Central memory CD4-positive, alpha-beta T cell (primary cell): ENCODE data around the gene PEX14.
"Not testable (repeated sequence)": the region's sequence is repeated elsewhere in the genome, so short reads cannot be mapped to it uniquely, and the experiment has no call there.

Experiments used
- DNase-seq: peaks from one replicate; pipeline ENCODE4 v3.0.0; 2022

The PEX14 gene

DNA sequence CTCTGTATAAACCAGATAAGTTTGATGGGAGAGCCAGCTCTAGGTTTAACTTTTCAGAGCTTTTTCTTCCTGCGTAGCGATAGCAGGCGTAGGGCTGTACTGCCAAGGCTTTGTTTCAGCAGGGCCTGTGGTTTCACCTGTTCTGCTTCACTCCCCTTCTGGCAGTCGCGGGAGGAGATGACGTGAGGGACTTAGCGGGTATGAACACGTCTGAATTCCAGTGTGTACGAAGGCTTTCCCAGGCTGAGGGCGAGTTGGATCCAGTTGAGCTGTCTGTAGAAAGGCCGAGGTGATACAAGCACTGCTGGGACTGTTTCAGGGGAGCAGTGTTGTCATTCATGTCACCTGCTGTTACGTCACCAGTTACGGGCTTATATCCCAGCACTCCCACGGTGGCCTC lies 21.2 kb downstream of the PEX14 start:
- DNase-seq, result no peak

- no peak for DNase-seq
Observed at GRCh38 chr1:10497109-10497508, 22.4 kb downstream of the PEX14 start.

DNA sequence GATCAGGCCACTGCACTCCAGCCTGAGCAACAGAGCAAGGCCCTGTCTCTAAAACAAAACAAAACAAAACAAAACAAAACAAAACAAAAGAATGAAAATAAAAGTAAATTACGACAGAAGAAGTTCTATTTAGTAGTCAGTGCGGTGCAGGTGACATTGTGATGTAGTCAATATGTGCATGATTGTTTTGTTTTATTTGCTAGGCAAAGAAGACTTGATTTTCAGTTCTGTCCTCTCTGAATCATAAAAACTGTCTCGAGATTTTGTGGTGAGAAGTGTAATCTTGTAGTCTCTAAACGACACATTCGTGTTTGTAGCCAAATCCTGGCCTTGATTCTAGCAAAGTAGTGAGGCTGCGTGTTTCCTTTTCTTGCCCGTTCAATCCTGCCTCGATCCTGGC lies 23.5 kb downstream of the PEX14 start:
- no peak for DNase-seq

- DNase-seq, result no peak
Observed at GRCh38 chr1:10502206-10502605, 27.5 kb downstream of the PEX14 start.

- DNase-seq, result no peak
Observed at GRCh38 chr1:10504249-10504648, 29.5 kb downstream of the PEX14 start.

GRCh38 chr1:10506046-10506676 lies 31.4 kb downstream of the PEX14 start:
- not testable (repeated sequence) for DNase-seq

GRCh38 chr1:10506677-10507047 lies 31.9 kb downstream of the PEX14 start:
- no peak for DNase-seq

- DNase-seq, result peak; percentile 50
Observed at GRCh38 chr1:10507111-10507879, 32.5 kb downstream of the PEX14 start.

DNA sequence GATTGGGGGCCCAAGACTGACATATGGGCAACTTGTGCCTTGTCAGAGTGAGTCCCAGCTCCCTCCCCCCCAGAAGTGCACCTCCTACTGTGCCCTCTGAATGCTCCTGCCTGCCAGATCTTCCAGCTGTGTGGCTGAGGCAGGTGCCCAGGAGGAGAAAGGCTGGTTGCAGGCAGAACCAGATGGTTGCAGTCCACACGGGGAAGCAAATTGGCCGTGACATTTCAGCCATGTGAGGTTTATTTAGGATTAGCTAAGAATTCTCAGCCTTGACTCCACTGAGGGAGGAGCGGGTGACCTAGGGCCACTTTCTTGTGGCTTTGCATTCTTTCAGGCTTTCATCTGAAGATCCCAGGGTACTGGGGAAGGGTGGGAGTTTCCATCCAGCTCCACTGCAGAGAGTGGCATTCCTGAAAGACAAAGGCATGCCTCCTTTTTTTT lies 33.8 kb downstream of the PEX14 start:
- DNase-seq, result no peak

DNA sequence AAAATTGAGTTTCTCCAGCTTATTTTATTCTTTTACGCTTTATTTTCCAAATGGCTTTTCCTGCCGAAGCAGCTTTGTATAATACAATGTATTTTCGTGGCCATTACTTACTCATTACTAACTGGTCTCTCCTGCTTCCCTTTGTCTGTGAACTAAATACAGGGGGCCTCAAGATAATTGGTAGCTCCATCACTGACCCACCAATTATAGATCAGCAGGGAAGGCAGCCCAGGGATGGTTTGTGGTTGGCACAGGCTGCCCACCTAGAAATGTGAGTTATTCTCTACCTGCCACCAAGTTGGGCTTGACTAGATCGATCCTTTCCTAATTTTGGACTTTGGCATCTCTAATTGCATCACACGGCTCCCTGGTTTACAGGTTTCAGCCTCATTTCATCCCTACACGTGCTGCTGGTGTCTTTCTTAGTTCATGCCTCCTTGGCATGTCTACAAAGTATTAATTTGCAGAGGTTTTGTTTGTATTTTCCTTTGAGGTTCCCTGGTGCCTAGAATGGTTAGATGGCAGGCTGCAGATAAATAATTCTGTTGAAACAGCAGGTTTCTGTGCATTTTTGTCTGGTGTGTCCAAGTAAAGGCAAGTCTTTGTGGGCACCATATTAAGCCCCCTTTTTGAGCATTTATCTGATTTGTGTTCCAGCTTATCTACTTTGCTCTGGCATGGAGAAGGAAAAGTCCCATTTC lies 35.2 kb downstream of the PEX14 start:
- DNase-seq, result no peak

GRCh38 chr1:10510520-10511493 lies 36.1 kb downstream of the PEX14 start:
- peak; percentile 82 for DNase-seq

- no peak for DNase-seq
Observed at GRCh38 chr1:10511494-10511885, 36.7 kb downstream of the PEX14 start.

DNA sequence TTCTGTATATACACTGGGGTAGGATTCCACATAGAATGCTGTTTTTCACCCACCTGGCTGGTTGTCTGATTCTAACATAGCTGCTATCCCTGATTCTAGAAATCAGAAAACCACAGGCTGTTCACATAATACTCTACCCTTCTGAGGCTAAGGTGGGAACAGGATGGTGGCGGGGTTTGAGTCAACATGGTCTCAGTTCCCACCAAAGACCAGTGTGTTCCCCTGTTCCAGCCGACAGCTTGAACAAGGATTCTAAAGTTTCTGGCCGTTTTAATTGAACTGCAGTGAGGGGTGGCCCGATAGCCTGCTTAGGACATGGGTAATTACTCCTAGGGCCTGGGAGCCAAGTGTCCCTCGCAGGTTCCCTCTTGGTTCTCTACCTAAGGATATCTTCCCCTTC lies 38.4 kb downstream of the PEX14 start:
- no peak for DNase-seq

DNA sequence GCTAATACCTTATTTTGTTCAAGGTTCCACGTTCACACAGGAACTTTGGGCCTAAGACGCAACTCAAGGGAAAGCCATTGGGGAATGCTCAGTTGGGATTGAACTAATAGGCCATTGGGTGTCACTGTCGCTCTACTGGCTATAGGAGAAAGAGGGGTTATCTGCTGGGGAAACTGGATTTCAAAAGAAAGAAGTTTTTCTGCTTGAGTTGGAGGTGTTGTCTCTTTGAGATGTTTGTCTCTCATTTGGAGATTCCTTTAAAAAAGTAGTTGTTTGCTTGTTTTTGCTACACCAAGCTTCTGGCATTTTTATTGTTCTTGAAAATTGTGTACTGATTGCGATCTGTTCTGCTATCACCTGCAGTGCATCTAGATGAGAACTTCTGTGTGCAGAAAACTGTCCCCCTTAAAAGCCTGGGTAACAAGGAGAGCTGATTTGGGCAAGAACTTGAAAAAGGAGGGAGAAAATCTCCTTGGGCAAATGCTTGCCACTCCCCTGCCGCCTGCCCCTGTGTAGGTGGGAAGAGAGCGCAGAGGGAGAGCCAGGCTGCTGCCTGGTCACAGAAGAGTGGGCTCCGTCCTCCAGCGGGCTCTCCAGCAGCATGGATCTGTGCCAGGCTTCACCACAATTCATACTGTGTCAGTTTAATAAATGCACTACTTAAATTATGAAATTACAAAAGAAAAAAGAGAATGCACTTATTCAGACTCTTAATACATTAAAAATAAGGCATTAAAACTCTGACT lies 39.9 kb downstream of the PEX14 start:
- DNase-seq, result no peak

DNA sequence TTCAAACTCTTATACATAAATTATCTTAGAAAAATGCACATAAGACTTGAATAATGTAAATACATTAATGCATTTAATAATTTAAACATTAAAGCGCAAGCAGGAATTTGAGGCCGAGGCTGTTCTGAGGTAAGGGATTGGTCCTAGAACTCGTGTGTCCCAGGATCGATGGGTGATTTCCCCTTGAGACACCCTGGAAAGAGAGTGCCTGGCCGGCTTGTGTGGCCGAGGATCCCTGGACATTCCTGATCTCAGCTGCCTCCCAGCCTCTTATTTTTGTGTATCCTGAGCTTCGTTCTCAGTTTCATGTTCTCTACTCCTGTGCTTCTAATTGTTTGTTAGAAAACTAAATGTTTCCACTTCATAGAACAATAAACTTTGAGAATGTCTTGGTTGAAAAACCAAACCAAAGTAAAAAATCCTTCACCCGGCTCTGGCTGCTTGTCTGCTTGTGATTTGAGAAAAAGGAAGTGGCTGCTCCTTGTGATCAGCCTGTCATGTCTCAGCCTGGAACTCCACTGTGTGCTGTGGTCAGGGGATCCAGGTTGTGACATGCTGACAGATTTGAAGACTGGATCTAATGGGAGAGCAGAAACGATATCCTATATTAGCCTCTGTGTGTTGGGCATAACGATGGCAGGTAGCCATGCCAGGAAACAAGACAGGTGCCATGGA lies 40.7 kb downstream of the PEX14 start:
- no peak for DNase-seq

- DNase-seq, result no peak
Observed at GRCh38 chr1:10515976-10516750, 41.4 kb downstream of the PEX14 start.

DNA sequence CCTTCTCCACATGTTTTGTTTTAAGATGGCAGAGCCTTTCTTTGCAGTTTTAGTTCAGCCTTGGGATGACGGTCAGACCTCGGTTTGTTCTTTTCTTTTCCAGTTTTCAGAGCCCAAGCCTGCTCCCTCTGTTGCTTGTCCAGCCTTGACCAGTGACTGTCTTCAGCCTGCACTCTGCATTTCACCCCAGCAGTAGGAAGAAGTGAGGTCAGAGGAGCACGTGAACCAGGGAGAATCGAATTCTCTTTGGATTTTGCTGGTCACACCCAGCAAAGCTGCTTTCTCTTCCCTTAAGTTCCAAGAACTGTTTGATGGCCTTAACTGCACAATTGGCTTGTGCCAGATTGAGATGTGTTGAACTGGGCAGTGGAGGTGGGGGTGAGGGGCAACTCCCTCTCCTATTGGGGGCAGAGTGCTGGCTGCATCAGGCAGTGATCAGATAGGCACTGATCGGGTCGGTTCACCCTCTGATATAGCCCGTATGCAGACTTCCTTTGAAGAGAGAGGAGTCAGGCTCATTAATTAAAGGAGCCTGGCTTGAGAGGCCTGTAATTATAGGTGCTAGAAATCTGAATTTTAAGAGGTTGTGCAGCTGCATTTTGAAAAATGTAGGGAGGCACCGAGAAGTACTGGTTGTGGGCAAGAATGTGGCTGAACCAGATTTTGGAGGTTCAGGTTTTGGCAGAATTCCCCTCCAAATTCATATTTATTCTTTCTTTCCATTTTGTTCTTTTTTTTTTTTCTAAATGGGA lies 42.4 kb downstream of the PEX14 start:
- DNase-seq, result no peak

DNA sequence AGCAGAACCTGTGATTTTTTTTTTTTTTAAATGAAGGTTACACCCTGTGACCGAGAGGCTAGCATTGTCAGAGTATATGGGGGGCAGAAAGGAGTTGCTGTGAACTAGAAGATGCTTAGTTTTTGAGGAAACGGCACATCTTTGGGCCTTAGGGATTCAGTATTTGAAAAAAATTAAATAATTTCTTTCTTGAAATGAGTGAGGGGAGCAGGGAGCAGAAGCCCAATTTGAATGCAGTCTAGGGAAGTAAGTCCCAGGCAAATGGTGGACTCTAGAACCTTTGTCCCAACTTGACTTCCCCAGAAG lies 42.9 kb downstream of the PEX14 start:
- DNase-seq, result no peak

GRCh38 chr1:10519016-10519417 lies 44.3 kb downstream of the PEX14 start:
- DNase-seq, result no peak

GRCh38 chr1:10520497-10520896 lies 45.7 kb downstream of the PEX14 start:
- no peak for DNase-seq
